Fibroblast of villous mesenchyme (primary cell): ENCODE results near the gene MTREX. TPM values are rescaled to one million over a fixed set of nuclear protein-coding genes. Genes with fewer than 3 reads are reported as not detected.

ENCODE experiments used
- DNase-seq: peaks from one replicate; pipeline ENCODE4 v3.0.0-alpha.2; 2010; ENCODE audit warnings: low read depth
- H3K4me3 ChIP-seq: 2 replicates; pipeline ENCODE4 v1.5.1; 2011; ENCODE audit warnings: low read depth, mild to moderate bottlenecking, low read length
- CTCF ChIP-seq: IDR thresholded peaks from 2 replicates; pipeline ENCODE4 v1.5.1; 2012; ENCODE audit warnings: low read depth, mild to moderate bottlenecking, low read length; ENCODE audit not compliant: insufficient read depth
- total RNA-seq: library from RNA; depleted of rRNA; stranded (reverse); fragments of >200 nt; gene quantifications from 2 replicates; pipeline ENCODE4 v1.2.3, GENCODE V29; 2012

Gene MTREX
- total RNA-seq, 1 donor = 108 TPM

- DNase-seq = peak; percentile 71
- TF ChIP-seq CTCF = peak; percentile 79
- no peak overlapping the region for H3K4me3 ChIP-seq
Measured at GRCh38 chr5:55407059-55407684, 99.4 kb downstream of the MTREX start.

DNA sequence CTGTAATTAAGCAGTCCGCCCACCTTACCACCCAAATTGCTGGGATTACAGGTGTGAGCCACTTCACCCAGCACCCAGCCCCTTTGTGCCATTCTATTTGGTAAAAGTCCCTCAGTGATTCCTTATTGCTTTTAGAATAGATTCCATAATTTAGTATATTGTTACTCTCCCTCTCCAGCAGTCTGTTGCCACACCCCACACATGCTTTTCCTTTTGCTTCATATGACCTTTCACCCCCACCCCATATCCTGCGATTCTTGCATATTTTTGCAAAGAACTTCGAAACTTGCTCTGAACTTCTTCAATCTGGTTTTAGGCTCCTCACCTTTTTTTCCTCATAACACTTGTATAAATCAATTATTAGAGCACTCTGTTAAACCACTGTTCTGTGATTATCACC is 100.2 kb downstream of the MTREX start:
- TF ChIP-seq CTCF = no peak

DNA sequence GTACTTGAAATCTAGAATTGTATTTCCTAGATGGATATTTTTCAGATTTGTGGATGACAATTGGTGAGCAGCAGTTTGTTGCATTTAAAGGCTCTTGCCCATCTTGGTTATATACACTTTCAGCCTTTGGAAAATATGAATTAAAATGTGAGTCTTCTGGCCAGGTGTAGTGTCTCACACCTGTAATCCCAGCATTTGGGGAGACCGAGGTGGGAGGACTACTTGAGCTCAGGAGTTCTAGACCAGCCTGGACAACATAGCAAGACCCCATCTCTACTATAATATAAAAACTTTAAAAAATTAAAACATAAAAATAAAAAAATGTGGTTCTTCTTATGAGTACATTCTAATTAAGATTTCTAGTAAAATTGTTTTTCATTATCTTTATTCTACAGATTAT is 102.0 kb downstream of the MTREX start:
- DNase-seq = no peak
- no peak overlapping the region for H3K4me3 ChIP-seq
- no peak for TF ChIP-seq CTCF

More for the DNA sequence above, 100.2 kb downstream of the MTREX start:
- no peak overlapping the region for H3K4me3 ChIP-seq
- peak; percentile 33 for DNase-seq

DNA sequence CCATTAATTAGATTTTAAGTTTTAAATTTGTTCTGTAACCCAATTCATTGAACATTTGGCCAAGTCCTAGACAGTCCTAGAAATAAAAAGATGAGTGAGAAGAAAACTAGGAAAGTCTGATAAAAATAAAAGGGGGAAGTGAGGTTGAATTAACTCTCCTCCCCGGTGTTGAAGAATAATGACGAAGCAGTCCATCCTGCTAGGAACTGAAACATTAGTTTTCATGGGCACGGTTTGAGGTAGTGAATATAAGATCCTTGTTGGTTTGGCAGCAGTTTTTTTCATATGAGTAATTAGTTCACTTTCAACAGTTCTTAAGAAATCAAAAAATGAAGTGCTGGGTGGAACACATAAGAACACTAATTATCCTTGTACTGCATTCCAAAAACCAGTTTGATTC is 103.1 kb downstream of the MTREX start:
- no peak for DNase-seq
- no peak overlapping the region for H3K4me3 ChIP-seq
- no peak for TF ChIP-seq CTCF

GRCh38 chr5:55411876-55412275 is 104.1 kb downstream of the MTREX start:
- no peak overlapping the region for H3K4me3 ChIP-seq
- TF ChIP-seq CTCF = no peak
- DNase-seq = no peak

DNA sequence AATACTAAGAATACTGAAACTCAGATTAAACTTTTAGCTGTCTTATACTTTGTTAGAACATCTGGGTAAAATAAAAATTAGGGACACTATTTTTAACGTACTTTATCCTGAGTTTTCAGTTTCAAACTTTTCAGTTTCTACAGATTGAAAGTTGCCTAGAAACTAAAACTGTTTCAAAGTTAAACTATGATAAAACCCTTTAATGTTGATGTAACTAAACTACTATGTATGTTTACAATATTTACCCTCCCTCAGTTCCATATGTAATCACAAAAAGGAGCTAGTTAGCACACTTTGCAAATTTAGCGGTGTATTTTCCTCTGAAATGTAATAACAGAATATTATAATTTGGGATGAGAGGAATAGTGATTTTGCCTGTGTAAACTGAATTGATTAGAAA is 105.9 kb downstream of the MTREX start:
- TF ChIP-seq CTCF = no peak
- DNase-seq = no peak
- no peak overlapping the region for H3K4me3 ChIP-seq

- no peak for TF ChIP-seq CTCF
- DNase-seq = no peak
- H3K4me3 ChIP-seq = no peak overlapping the region
Measured at GRCh38 chr5:55415071-55415470, 107.3 kb downstream of the MTREX start.
